ENCODE results near the gene SPINK2.

Gene SPINK2

DNA sequence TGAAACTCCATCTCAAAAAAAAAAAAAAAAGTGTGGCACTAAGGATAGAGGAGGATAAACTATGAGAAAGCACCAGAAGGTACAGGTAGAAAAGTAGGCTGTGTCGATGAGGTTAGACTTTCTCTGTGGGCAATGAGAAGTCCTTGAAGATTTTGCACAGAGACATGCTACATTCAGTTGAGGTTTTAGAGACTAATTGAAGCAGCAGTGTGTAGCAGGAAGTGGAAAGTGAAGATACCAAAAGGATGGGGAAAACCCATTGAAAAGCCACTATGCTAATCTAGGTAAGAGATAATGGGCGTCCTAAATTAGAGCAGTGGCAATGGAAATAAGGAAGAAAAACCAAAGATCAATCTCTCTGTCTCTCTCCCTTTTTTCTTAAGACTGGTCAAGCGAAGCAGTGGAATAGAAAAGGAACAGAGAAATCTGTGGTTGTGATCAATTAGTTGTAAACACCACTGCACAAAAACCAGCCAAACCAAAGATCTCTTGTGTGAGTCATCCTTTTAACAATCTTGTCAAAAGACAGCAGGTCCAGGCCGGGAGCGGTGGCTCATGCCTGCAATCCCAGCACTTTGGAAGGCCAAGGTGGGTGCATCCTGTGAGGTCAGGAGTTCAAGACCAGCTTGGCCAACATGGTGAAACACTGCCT, 3.5 kb downstream of the SPINK2 start:
- TF ChIP-seq FOXP2 (optimal IDR thresholded peaks at IDR 0.05; ENCODE audit: borderline replicate concordance, extremely low read depth, extremely low read length, insufficient read depth) (no peak), SIN3A (IDR thresholded peaks at IDR 0.05; ENCODE audit: borderline replicate concordance, insufficient read depth, low read length) (no peak), POLR2AphosphoS5 (IDR thresholded peaks at IDR 0.05; ENCODE audit: low read depth, low read length) (no peak), TAF1 (IDR thresholded peaks at IDR 0.05; ENCODE audit: borderline replicate concordance, insufficient read depth, low read length) (no peak)
- TF ChIP-seq, protein P1, sequence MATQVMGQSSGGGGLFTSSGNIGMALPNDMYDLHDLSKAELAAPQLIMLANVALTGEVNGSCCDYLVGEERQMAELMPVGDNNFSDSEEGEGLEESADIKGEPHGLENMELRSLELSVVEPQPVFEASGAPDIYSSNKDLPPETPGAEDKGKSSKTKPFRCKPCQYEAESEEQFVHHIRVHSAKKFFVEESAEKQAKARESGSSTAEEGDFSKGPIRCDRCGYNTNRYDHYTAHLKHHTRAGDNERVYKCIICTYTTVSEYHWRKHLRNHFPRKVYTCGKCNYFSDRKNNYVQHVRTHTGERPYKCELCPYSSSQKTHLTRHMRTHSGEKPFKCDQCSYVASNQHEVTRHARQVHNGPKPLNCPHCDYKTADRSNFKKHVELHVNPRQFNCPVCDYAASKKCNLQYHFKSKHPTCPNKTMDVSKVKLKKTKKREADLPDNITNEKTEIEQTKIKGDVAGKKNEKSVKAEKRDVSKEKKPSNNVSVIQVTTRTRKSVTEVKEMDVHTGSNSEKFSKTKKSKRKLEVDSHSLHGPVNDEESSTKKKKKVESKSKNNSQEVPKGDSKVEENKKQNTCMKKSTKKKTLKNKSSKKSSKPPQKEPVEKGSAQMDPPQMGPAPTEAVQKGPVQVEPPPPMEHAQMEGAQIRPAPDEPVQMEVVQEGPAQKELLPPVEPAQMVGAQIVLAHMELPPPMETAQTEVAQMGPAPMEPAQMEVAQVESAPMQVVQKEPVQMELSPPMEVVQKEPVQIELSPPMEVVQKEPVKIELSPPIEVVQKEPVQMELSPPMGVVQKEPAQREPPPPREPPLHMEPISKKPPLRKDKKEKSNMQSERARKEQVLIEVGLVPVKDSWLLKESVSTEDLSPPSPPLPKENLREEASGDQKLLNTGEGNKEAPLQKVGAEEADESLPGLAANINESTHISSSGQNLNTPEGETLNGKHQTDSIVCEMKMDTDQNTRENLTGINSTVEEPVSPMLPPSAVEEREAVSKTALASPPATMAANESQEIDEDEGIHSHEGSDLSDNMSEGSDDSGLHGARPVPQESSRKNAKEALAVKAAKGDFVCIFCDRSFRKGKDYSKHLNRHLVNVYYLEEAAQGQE (IDR thresholded peaks at IDR 0.05; ENCODE audit: insufficient read depth in 1 of 2, low read depth in 2 of 2, low read length in 2 of 2): no peak

DNA sequence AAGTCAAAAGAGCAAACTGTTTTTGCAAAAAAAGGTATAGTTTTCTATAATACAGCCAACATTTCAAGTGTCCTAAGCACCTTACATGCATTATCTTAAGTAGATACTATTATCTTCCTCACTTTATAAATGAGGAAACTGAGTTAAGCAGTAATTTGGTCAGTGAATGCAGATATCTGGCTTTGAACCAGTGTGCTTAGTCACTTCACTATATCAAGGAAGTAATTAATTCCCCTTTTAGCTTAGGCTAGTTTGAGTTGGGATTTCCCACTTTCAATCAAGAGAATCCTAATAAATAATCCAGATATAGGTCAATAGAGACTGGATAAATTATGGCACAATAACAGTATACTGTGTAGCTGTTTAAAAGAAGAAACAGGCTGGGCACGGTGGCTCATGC, 14.8 kb downstream of the SPINK2 start:
- no peak for TF ChIP-seq SIN3A (IDR thresholded peaks at IDR 0.05; ENCODE audit: borderline replicate concordance, insufficient read depth, low read length)
- TF ChIP-seq TAF1 (IDR thresholded peaks at IDR 0.05; ENCODE audit: borderline replicate concordance, insufficient read depth, low read length): no peak
- TF ChIP-seq, protein P1 (IDR thresholded peaks at IDR 0.05; ENCODE audit: insufficient read depth in 1 of 2, low read depth in 2 of 2, low read length in 2 of 2): no peak
- TF ChIP-seq POLR2AphosphoS5 (IDR thresholded peaks at IDR 0.05; ENCODE audit: low read depth, low read length): no peak
- TF ChIP-seq FOXP2 (optimal IDR thresholded peaks at IDR 0.05; ENCODE audit: borderline replicate concordance, extremely low read depth, extremely low read length, insufficient read depth): no peak

DNA sequence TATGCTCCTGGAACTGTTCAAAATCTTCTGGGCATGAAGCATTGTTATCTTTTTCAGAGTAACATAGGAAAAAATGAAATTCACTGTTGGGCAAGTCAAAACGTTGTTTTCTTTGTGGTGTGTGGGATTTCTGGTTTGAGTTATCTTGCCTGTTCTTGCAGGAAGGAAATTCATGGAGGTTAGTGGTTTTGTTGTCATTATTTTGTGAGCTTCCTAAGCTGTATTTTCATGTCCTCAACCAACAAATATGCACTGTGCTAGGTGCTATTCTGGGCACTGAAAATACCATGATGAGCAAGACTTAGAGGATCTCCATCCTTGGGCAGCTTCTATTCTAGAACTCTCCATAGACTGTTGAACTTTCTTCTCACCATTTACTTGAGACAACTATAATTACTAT, 16.9 kb downstream of the SPINK2 start:
- TF ChIP-seq FOXP2 (optimal IDR thresholded peaks at IDR 0.05; ENCODE audit: borderline replicate concordance, extremely low read depth, extremely low read length, insufficient read depth) (no peak), TAF1 (IDR thresholded peaks at IDR 0.05; ENCODE audit: borderline replicate concordance, insufficient read depth, low read length) (no peak), POLR2AphosphoS5 (IDR thresholded peaks at IDR 0.05; ENCODE audit: low read depth, low read length) (no peak)
- TF ChIP-seq, protein P1 (IDR thresholded peaks at IDR 0.05; ENCODE audit: insufficient read depth in 1 of 2, low read depth in 2 of 2, low read length in 2 of 2): no peak

DNA sequence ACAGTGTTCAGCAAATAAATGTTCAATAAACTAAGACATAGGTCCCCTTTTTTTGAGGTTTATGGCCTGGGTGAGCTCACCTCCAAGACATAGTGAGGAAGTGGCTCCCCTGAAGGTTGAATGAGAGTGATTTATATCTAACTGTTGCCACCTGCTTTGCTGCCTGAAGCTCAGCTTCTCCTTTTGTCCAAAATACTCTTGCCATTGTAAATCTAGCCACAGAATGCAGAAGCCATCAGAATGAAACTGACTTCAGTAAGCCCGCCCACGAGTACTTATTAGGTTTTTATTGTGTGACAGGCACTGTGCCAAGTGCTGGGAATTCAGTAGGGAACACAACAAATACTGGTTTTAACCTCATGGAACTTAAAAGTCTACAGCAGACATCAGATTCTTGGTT, 18.0 kb downstream of the SPINK2 start:
- TF ChIP-seq POLR2AphosphoS5 (IDR thresholded peaks at IDR 0.05; ENCODE audit: low read depth, low read length): no peak
- TF ChIP-seq SIN3A (IDR thresholded peaks at IDR 0.05; ENCODE audit: borderline replicate concordance, insufficient read depth, low read length): no peak
- no peak for TF ChIP-seq FOXP2 (optimal IDR thresholded peaks at IDR 0.05; ENCODE audit: borderline replicate concordance, extremely low read depth, extremely low read length, insufficient read depth)
- TF ChIP-seq, protein P1 (IDR thresholded peaks at IDR 0.05; ENCODE audit: insufficient read depth in 1 of 2, low read depth in 2 of 2, low read length in 2 of 2): no peak
- no peak for TF ChIP-seq TAF1 (IDR thresholded peaks at IDR 0.05; ENCODE audit: borderline replicate concordance, insufficient read depth, low read length)

Data from PFSK-1 (cell line).